Immature natural killer cell (primary cell): Measurements from ENCODE around the gene C19orf53. TPM values are rescaled to one million over a fixed set of nuclear protein-coding genes. Genes with fewer than 3 reads are reported as not detected.

Source experiments
- DNase-seq, 3 donors: peaks; one replicate each; pipeline ENCODE4 v3.0.0; 2022; ENCODE audit warnings: mixed read lengths in 1 of 3
- H3K27ac Mint-ChIP-seq, 6 donors: one replicate each; pipeline ENCODE4 v1.8.0; 2020; ENCODE audit warnings: mixed read lengths in 6 of 6, mild to moderate bottlenecking in 5 of 6, inconsistent platforms in 4 of 6, moderate library complexity in 3 of 6
- H3K27me3 Mint-ChIP-seq, 3 donors: one replicate each; pipeline ENCODE4 v1.8.0; 2020 to 2021; ENCODE audit warnings: low read depth in 3 of 3, mild to moderate bottlenecking in 3 of 3, mixed read lengths in 3 of 3, moderate library complexity in 3 of 3, inconsistent platforms in 1 of 3
- H3K36me3 Mint-ChIP-seq, 3 donors: one replicate each; pipeline ENCODE4 v1.8.0; 2020; ENCODE audit warnings: mixed read lengths in 3 of 3, inconsistent platforms in 2 of 3, mild to moderate bottlenecking in 2 of 3
- H3K4me1 Mint-ChIP-seq, 2 donors: one replicate each; pipeline ENCODE4 v1.8.0; 2020; ENCODE audit warnings: inconsistent platforms in 2 of 2, mild to moderate bottlenecking in 2 of 2, mixed read lengths in 2 of 2, moderate library complexity in 1 of 2
- H3K4me3 Mint-ChIP-seq, 5 donors: one replicate each; pipeline ENCODE4 v1.8.0; 2020; ENCODE audit warnings: mild to moderate bottlenecking in 5 of 5, mixed read lengths in 5 of 5, inconsistent platforms in 3 of 5, moderate library complexity in 3 of 5
- H3K9me3 Mint-ChIP-seq, 6 donors: one replicate each; pipeline ENCODE4 v1.8.0; 2020; ENCODE audit warnings: mild to moderate bottlenecking in 6 of 6, mixed read lengths in 6 of 6, inconsistent platforms in 4 of 6, moderate library complexity in 3 of 6
- polyA plus RNA-seq, 3 donors: library from polyadenylated mRNA; unstranded; fragments of 300-500 nt; fragmentation: Illumina TruSeq; gene quantifications; one replicate each; pipeline ENCODE4 v1.2.3, GENCODE V29; 2021

Gene C19orf53
- polyA plus RNA-seq, 3 donors from 2014 or later: 178 to 259 (median 185) TPM

DNA sequence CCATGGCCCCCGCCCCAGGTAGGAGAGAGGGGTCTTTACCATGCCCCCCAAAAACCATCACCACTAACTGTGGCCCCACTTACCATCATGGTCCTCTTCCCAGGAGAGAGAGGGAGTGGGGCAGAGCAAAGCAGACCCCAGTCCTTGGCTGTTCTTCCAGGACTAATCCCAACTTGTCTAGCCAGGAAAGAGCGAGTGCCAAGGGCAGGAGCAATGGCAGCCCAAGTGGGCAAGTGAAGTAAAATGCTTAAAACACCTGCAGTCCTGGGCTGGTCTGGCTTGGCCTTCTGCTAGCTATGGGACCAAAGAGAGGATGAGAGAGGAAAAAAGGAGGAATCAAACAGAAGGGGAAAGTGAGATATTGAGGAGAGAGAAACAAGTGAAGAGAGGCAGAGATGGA, 38.9 kb downstream of the C19orf53 start:
- peaks cover 0 to 7% (median 5%) of the 10 kb centered on the region in 3 donors for H3K36me3 Mint-ChIP-seq
- no peak for DNase-seq
- peaks cover 0 to 3% (median 2%) of the 10 kb centered on the region in 3 donors for H3K27me3 Mint-ChIP-seq
- no peak overlapping the region for H3K27ac Mint-ChIP-seq
- no peaks in the 10 kb centered on the region for H3K4me1 Mint-ChIP-seq
- H3K9me3 Mint-ChIP-seq: no peaks in the 10 kb centered on the region
- H3K4me3 Mint-ChIP-seq: no peak overlapping the region

GRCh38 chr19:13814550-13814949, 40.3 kb downstream of the C19orf53 start:
- Mint-ChIP-seq H3K36me3 (peaks cover 0 to 5% (median 4%) of the 10 kb centered on the region in 3 donors), H3K27me3 (peaks cover 0 to 2% (median 0%) of the 10 kb centered on the region in 3 donors), H3K4me1 (peaks cover 0 to 2% of the 10 kb centered on the region in 2 donors), H3K27ac (no peak overlapping the region), H3K4me3 (no peak overlapping the region), H3K9me3 (no peaks in the 10 kb centered on the region)
- no peak for DNase-seq

DNA sequence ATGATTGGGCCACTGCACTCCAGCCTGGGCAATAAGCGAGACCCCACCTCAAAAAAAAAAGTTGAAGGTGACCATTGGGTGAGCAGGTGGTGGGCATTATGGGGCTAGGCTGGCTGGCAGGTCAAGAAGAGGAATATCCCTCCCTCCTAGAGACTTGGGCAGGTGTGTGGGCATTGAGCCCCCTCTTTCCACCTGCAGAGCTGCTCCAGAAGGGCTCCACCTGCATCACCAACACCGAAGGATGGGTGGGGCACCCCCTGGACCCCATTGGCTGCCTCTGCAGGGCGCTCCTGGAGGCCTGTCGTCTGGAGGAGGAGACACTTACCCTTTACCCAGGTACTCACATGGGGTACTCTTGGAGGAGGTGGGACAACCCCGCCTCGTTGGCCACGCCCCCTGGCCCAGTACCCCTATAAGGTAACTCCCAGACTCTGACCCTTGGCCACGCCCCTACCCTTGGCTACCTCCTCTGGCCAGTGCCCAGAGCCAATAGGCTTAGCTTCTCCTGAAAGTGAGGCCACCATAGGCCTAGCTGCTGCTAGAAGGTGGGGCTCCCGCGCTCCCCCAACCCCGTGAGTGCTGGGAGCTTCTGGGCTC, 42.9 kb downstream of the C19orf53 start:
- peaks cover 0 to 2% of the 10 kb centered on the region in 2 donors for H3K4me1 Mint-ChIP-seq
- H3K27me3 Mint-ChIP-seq: peaks cover 0 to 2% (median 0%) of the 10 kb centered on the region in 3 donors
- H3K27ac Mint-ChIP-seq: no peak overlapping the region
- peaks cover 4 to 9% (median 9%) of the 10 kb centered on the region in 3 donors for H3K36me3 Mint-ChIP-seq
- H3K4me3 Mint-ChIP-seq: no peak overlapping the region
- no peaks in the 10 kb centered on the region for H3K9me3 Mint-ChIP-seq
- no peak for DNase-seq

DNA sequence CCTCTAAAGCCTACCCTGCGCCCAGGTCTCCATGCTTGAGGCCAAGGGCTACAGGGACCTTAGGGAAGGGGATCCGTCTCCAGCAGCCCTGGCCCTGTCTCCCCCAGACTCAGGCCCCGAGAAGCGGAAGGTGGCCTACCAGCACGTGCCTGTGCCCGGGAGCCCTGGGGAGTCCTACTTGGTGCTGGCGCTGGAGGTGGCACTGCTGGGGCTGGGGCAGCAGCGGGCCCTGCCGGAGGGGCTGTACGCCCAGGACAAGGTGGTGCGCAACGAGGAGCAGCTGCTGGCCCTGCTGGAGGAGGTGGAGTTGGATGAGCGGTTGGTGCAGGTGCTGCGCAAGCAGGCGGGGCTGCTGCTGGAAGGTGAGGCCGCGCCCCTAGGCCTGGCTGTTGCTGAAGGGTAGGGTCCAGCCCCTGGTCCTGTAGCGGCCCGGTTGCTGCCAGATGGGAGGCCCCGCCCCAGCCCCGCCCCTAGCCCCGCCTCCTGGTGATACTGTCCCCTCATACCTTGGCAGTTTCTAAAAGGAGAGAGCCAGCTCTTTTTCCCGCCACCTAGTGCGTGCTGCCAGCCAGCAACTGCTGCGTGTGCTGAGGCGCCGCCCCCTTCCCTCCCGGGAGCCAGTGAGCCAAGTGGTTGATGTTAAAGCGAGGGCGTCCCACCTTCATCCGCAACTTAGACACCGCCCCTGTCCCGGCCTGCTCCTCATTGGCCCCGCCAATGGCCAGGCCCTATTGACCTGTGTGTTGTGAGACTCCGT, 43.5 kb downstream of the C19orf53 start:
- H3K4me3 Mint-ChIP-seq: no peak overlapping the region
- H3K27me3 Mint-ChIP-seq: peaks cover 0 to 2% (median 0%) of the 10 kb centered on the region in 3 donors
- no peak for DNase-seq
- no peak overlapping the region for H3K27ac Mint-ChIP-seq
- no peaks in the 10 kb centered on the region for H3K9me3 Mint-ChIP-seq
- peaks cover 4 to 10% (median 9%) of the 10 kb centered on the region in 3 donors for H3K36me3 Mint-ChIP-seq
- peaks cover 0 to 2% of the 10 kb centered on the region in 2 donors for H3K4me1 Mint-ChIP-seq

DNA sequence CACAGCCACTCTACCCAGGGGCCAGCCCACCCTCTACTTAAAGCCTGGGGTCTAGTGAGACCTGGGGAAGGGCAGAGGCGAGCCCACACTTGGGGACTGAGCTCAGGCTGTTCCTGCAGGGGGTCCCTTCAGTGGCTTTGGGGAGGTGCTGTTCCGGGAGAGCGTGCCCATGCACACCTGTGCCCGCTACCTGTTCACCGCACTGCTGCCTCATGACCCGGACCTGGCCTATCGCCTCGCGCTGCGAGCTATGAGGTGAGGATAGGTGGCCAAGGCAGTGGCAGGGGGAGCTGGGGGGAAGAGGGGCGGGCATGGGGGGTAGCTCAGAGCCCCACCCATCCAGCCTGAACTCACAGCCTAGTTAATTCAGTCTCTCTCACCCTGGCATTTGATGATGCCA, 45.0 kb downstream of the C19orf53 start:
- DNase-seq: no peak
- H3K27me3 Mint-ChIP-seq: peaks cover 0 to 2% (median 2%) of the 10 kb centered on the region in 3 donors
- no peak overlapping the region for H3K4me3 Mint-ChIP-seq
- peaks cover 0 to 2% of the 10 kb centered on the region in 2 donors for H3K4me1 Mint-ChIP-seq
- no peaks in the 10 kb centered on the region for H3K9me3 Mint-ChIP-seq
- H3K27ac Mint-ChIP-seq: no peak overlapping the region
- H3K36me3 Mint-ChIP-seq: peaks cover 3 to 14% (median 4%) of the 10 kb centered on the region in 3 donors

GRCh38 chr19:13821292-13821691, 47.0 kb downstream of the C19orf53 start:
- no peak for DNase-seq
- Mint-ChIP-seq H3K27ac (no peak overlapping the region), H3K4me3 (no peak overlapping the region), H3K4me1 (peaks cover 0 to 5% of the 10 kb centered on the region in 2 donors), H3K9me3 (no peaks in the 10 kb centered on the region), H3K27me3 (peaks cover 0 to 3% (median 2%) of the 10 kb centered on the region in 3 donors), H3K36me3 (peaks cover 4 to 14% (median 8%) of the 10 kb centered on the region in 3 donors)

GRCh38 chr19:13823256-13823655, 49.0 kb downstream of the C19orf53 start:
- DNase-seq: no peak
- H3K4me3 Mint-ChIP-seq: no peak overlapping the region

DNA sequence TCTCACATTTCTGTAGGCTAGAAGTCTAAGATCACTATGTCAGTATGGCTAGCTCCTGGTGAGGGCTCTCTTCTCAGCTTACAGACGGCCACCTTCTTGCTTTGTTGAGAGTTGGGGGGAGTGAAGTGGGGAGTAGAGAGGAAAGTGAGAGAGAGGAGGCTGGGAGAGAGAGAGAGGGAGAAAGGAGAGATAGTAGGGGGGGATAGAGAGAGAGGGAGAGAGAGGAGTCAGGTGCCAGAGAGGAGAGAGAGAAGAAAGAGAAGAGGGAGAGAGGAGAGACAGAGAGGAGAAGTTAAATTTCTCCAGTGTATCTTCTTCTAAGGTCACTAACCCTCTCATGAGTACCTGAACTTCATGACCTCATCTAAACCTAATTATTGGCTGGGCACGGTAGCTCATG, 49.6 kb downstream of the C19orf53 start:
- peaks cover 0 to 3% of the 10 kb centered on the region in 2 donors for H3K4me1 Mint-ChIP-seq
- peaks cover 4 to 18% (median 8%) of the 10 kb centered on the region in 3 donors for H3K36me3 Mint-ChIP-seq
- no peak overlapping the region for H3K4me3 Mint-ChIP-seq
- H3K27ac Mint-ChIP-seq: peak overlapping the region in 1 of 6 donors; percentile 4
- H3K27me3 Mint-ChIP-seq: peaks cover 0 to 3% (median 2%) of the 10 kb centered on the region in 3 donors
- H3K9me3 Mint-ChIP-seq: no peaks in the 10 kb centered on the region
- DNase-seq: no peak

More at GRCh38 chr19:13823256-13823655, 49.0 kb downstream of the C19orf53 start:
- H3K36me3 Mint-ChIP-seq: peaks cover 4 to 18% (median 8%) of the 10 kb centered on the region in 3 donors
- peaks cover 0 to 5% of the 10 kb centered on the region in 2 donors for H3K4me1 Mint-ChIP-seq
- H3K27ac Mint-ChIP-seq: peak overlapping the region in 1 of 6 donors; percentile 7
- H3K27me3 Mint-ChIP-seq: peaks cover 0 to 3% (median 2%) of the 10 kb centered on the region in 3 donors
- H3K9me3 Mint-ChIP-seq: no peaks in the 10 kb centered on the region

- Mint-ChIP-seq H3K4me1 (peaks cover 0 to 3% of the 10 kb centered on the region in 2 donors), H3K36me3 (peaks cover 4 to 18% (median 8%) of the 10 kb centered on the region in 3 donors)
- DNase-seq: no peak
Observed at GRCh38 chr19:13824703-13825102, 50.4 kb downstream of the C19orf53 start.

DNA sequence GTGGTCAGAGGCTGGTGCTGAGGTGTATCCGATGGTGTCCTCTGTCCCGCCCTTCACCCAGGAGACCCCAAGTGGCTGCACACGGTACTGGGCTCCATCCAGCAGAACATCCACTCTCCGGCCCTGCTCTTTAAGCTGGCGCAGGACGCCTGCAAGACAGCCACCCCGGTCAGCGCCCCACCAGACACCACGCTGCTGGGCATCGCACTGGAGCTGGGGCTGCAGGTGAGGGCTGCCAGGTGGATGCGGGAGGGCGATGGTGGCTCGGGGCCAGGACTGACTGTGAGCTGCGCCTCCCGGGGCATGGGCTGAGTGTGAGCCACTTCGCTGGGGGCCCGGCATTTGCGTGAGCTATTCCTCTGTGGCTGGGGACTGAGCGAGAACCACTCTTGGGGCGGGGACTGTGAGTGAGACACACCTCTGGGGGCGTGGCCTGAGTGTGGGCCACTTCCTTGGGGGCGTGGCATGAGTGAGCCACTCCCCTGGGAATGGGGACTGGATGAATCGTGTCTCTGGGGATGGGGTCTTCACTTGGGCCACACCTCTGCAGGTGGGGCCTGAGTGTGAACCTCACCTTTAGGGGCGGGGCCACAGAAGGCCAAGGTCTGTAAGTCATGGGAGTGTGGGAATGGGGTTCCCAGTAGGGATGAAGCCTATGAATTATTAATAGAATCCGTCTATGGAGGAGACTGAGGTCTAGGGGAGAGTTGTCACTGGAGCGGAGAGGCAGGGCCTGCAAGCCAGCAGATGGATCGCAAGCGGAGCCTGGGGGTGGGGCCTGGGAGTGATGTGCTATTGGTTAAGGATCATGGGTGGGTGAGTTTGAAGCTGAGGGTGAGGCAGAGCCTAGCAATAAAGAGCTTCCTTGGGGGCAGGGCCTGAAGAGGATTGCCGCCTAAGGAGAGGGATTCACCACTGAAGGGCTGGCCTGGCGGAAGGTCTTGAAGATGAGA, 51.5 kb downstream of the C19orf53 start:
- H3K27ac Mint-ChIP-seq: peak overlapping the region in 1 of 6 donors; percentile 34
- H3K4me3 Mint-ChIP-seq: no peak overlapping the region
- peaks cover 0 to 3% of the 10 kb centered on the region in 2 donors for H3K4me1 Mint-ChIP-seq
- DNase-seq: no peak
- H3K9me3 Mint-ChIP-seq: no peaks in the 10 kb centered on the region
- peaks cover 0 to 4% (median 0%) of the 10 kb centered on the region in 3 donors for H3K27me3 Mint-ChIP-seq
- H3K36me3 Mint-ChIP-seq: peaks cover 1 to 15% (median 5%) of the 10 kb centered on the region in 3 donors

More at GRCh38 chr19:13824703-13825102, 50.4 kb downstream of the C19orf53 start:
- Mint-ChIP-seq H3K27ac (no peak overlapping the region), H3K4me3 (no peak overlapping the region), H3K9me3 (no peaks in the 10 kb centered on the region), H3K27me3 (peaks cover 0 to 3% (median 2%) of the 10 kb centered on the region in 3 donors)

DNA sequence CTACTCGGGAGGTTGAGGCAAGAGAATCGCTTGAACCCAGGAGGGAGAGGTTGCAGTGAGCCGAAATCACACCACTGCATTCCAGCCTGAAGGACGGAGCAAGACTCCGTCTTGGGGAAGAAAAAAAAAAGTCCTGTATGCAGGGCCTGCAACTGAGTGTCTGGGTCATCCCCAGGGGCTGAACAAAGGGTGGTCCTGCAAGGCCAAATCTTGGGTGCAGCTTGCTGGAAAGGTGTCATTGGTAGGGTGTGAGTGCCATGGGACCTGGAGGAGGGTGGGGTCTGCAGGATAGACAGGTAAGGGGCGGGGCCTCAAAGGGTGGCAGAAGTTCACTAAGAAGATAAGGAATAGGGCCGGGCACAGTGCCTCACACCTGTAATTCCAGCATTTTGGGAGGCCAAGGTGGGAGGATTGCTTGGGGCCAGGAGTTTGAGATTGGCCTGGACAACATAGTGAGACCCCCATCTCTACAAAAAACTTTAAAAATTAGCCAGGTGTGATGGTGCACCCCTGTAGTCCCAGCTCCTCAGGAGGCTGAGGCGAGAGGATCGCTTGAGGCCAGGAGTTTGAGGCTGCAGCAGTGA, 52.5 kb downstream of the C19orf53 start:
- Mint-ChIP-seq H3K4me3 (no peak overlapping the region), H3K4me1 (peaks cover 0 to 3% of the 10 kb centered on the region in 2 donors), H3K27me3 (peaks cover 0 to 9% (median 0%) of the 10 kb centered on the region in 3 donors), H3K36me3 (peaks cover 0 to 15% (median 4%) of the 10 kb centered on the region in 3 donors), H3K9me3 (no peaks in the 10 kb centered on the region), H3K27ac (peak overlapping the region in 2 of 6 donors; percentile 46 to 50)
- DNase-seq: no peak

DNA sequence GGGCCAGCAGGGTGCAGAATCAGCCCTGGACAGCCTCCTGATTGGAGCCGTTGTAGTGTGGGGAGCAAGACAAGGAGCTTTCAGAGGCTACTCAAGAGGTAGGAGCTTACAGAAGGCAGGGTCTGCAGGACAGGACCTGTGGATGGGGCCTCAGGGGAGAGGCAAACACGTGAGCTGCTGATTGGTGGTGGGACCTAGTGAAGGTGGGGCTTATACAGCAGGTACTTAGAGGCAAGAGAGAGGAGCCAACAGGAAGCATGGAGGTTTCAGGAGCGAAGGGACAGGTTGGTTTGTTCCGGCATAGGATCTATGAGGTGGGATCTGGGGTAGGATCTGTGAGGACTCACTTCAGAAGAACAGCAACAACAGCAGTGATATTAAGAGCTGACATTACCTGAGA, 53.4 kb downstream of the C19orf53 start:
- peaks cover 0 to 11% (median 4%) of the 10 kb centered on the region in 3 donors for H3K36me3 Mint-ChIP-seq
- H3K4me3 Mint-ChIP-seq: no peak overlapping the region
- peak overlapping the region in 3 of 6 donors; percentile 39 to 75 (median 43) for H3K27ac Mint-ChIP-seq
- peaks cover 0 to 3% of the 10 kb centered on the region in 2 donors for H3K4me1 Mint-ChIP-seq
- H3K9me3 Mint-ChIP-seq: no peaks in the 10 kb centered on the region
- no peak for DNase-seq
- H3K27me3 Mint-ChIP-seq: peaks cover 0 to 13% (median 0%) of the 10 kb centered on the region in 3 donors
